GM23248 (cell line): Measurements from ENCODE around the gene WNT10A. TPM values are rescaled to one million over a fixed set of nuclear protein-coding genes. Genes with fewer than 3 reads are reported as not detected.
"Not testable (repeated sequence)": the region's sequence is repeated elsewhere in the genome, so short reads cannot be mapped to it uniquely, and the experiment has no call there.

ENCODE experiments used
- DNase-seq: peaks from one replicate; pipeline ENCODE4 v3.0.0-alpha.2; 2015
- H2AFZ ChIP-seq: fragments of 200-600 bp; sonication (generic); 2 replicates; pipeline ENCODE4 v1.6.1; 2016; ENCODE audit warnings: antibody characterized with exemption
- H3F3A ChIP-seq: fragments of 200-600 bp; sonication (generic); 2 replicates; pipeline ENCODE4 v1.6.1; 2016; ENCODE audit warnings: mild to moderate bottlenecking, antibody characterized with exemption, mixed run types; ENCODE audit not compliant: insufficient read depth
- H3K27ac ChIP-seq: fragments of 200-600 bp; sonication (generic); 2 replicates; pipeline ENCODE4 v1.5.1; 2016; ENCODE audit warnings: mild to moderate bottlenecking
- H3K27me3 ChIP-seq: fragments of 200-600 bp; sonication (generic); replicated peaks from 2 replicates; pipeline ENCODE4 v1.6.1; 2016; ENCODE audit warnings: mild to moderate bottlenecking; ENCODE audit not compliant: insufficient read depth
- H3K36me3 ChIP-seq: fragments of 200-600 bp; sonication (generic); 2 replicates; pipeline ENCODE4 v1.6.1; 2016; ENCODE audit warnings: low read depth, mild to moderate bottlenecking
- H3K4me1 ChIP-seq: fragments of 200-600 bp; sonication (generic); 2 replicates; pipeline ENCODE4 v1.6.1; 2016; ENCODE audit warnings: mild to moderate bottlenecking; ENCODE audit not compliant: insufficient read depth
- H3K4me2 ChIP-seq: fragments of 200-600 bp; sonication (generic); one replicate; pipeline ENCODE4 v1.6.1; 2016; ENCODE audit warnings: mild to moderate bottlenecking; ENCODE audit not compliant: unreplicated experiment
- H3K4me3 ChIP-seq: fragments of 200-600 bp; sonication (generic); 2 replicates; pipeline ENCODE4 v1.5.1; 2016; ENCODE audit warnings: mild to moderate bottlenecking
- H3K79me2 ChIP-seq: fragments of 200-600 bp; sonication (generic); 2 replicates; pipeline ENCODE4 v1.6.1; 2016; ENCODE audit warnings: mild to moderate bottlenecking; ENCODE audit not compliant: insufficient read depth
- H3K9ac ChIP-seq: fragments of 200-600 bp; sonication (generic); 2 replicates; pipeline ENCODE4 v1.6.1; 2016; ENCODE audit warnings: mild to moderate bottlenecking
- H3K9me2 ChIP-seq: fragments of 200-600 bp; sonication (generic); 2 replicates; pipeline ENCODE4 v1.6.1; 2016; ENCODE audit warnings: mixed run types, mild to moderate bottlenecking, moderate library complexity; ENCODE audit not compliant: insufficient read depth
- H3K9me3 ChIP-seq: fragments of 200-600 bp; sonication (generic); one replicate; pipeline ENCODE4 v1.6.1; 2017; ENCODE audit warnings: low read depth
- H4K20me1 ChIP-seq: fragments of 200-600 bp; sonication (generic); 2 replicates; pipeline ENCODE4 v1.6.0; 2016; ENCODE audit not compliant: insufficient read depth
- EZH2 ChIP-seq: fragments of 200-600 bp; sonication (generic); IDR thresholded peaks from 2 replicates; pipeline ENCODE4 v1.6.1; 2018; ENCODE audit warnings: antibody characterized with exemption, mild to moderate bottlenecking; ENCODE audit not compliant: insufficient read depth, poor library complexity, severe bottlenecking
- EZH2phosphoT487 ChIP-seq: fragments of 200-600 bp; sonication (generic); IDR thresholded peaks from 2 replicates; pipeline ENCODE4 v1.6.1; 2018; ENCODE audit warnings: antibody characterized with exemption, moderate library complexity, mild to moderate bottlenecking, low read depth; ENCODE audit not compliant: insufficient read depth
- WGBS, 2 experiments: methylation state at CpG; one replicate each; pipeline ENCODE4 v1.1.6; 2015 to 2017; ENCODE audit warnings: low lambda C conversion rate in 2 of 2, low coverage in 1 of 2; ENCODE audit errors: missing lambda C conversion rate in 2 of 2; 5-methylcytosine and 5-hydroxymethylcytosine counted together
- in situ Hi-C: fragments of 300-500 bp; cut with MboI; formaldehyde crosslinking; loops from 2 replicates; pipeline ENCODE4 v1.15.0; 2020
- polyA plus RNA-seq: library from polyadenylated mRNA; unstranded; fragments of >200 nt; fragmentation: Nextera tagmentation; extraction: Ambion mirVana; gene quantifications from 2 replicates; pipeline ENCODE4 v1.2.1, GENCODE V29; 2016
- total RNA-seq: library from RNA; depleted of rRNA; stranded (reverse); fragments of >200 nt; shearing (Covaris generic); gene quantifications from 2 replicates; pipeline ENCODE4 v1.2.3, GENCODE V29; 2014

Gene WNT10A
- total and polyA plus RNA-seq, 2 experiments from 2014 or later, result not detected

GRCh38 chr2:218920504-218920903 lies 39.9 kb downstream of the WNT10A start:
- in situ Hi-C loops, result no loop called here
- H3K4me2 ChIP-seq, result no peak overlapping the region
- no peak overlapping the region for H3K27ac ChIP-seq
- no peaks in the 10 kb centered on the region for H3K4me1 ChIP-seq
- no peak for DNase-seq
- H3K79me2 ChIP-seq, result no peaks in the 10 kb centered on the region
- H3K36me3 ChIP-seq, result no peaks in the 10 kb centered on the region
- no peaks in the 10 kb centered on the region for H3F3A ChIP-seq
- 86 to 91% methylated on average over 1 of the region's 1 CpG for WGBS, 2 experiments
- no peak for TF ChIP-seq EZH2phosphoT487
- no peak for TF ChIP-seq EZH2
- H3K4me3 ChIP-seq, result no peak overlapping the region
- no peak overlapping the region for H2AFZ ChIP-seq
- no peaks in the 10 kb centered on the region for H4K20me1 ChIP-seq
- H3K27me3 ChIP-seq, result peaks cover 15% of the 10 kb centered on the region; the same call in 1 of the 2 replicates
- no peaks in the 10 kb centered on the region for H3K9me3 ChIP-seq
- no peak overlapping the region for H3K9ac ChIP-seq
- H3K9me2 ChIP-seq, result no peaks in the 10 kb centered on the region

GRCh38 chr2:218924757-218925156 lies 44.1 kb downstream of the WNT10A start:
- no peaks in the 10 kb centered on the region for H4K20me1 ChIP-seq
- H3K9ac ChIP-seq, result no peak overlapping the region
- no peaks in the 10 kb centered on the region for H3K9me2 ChIP-seq
- H3F3A ChIP-seq, result no peaks in the 10 kb centered on the region
- H2AFZ ChIP-seq, result no peak overlapping the region
- TF ChIP-seq EZH2phosphoT487, result no peak
- TF ChIP-seq EZH2, result no peak
- no peak for DNase-seq
- H3K36me3 ChIP-seq, result no peaks in the 10 kb centered on the region
- H3K27ac ChIP-seq, result no peak overlapping the region
- no peak overlapping the region for H3K4me2 ChIP-seq
- peaks cover 28% of the 10 kb centered on the region for H3K27me3 ChIP-seq
- in situ Hi-C loops, result no loop called here
- H3K79me2 ChIP-seq, result no peaks in the 10 kb centered on the region
- H3K9me3 ChIP-seq, result no peaks in the 10 kb centered on the region
- no peak overlapping the region for H3K4me3 ChIP-seq
- no peaks in the 10 kb centered on the region for H3K4me1 ChIP-seq
- WGBS, 2 experiments, result 58 to 71% methylated on average over 2 of the region's 2 CpGs

- no peak for TF ChIP-seq EZH2phosphoT487
- TF ChIP-seq EZH2, result no peak
- H3K9me3 ChIP-seq, result no peaks in the 10 kb centered on the region
- H3K27me3 ChIP-seq, result peaks cover 23% of the 10 kb centered on the region
- H3K4me3 ChIP-seq, result no peak overlapping the region
- H3K9me2 ChIP-seq, result no peaks in the 10 kb centered on the region
- no peak overlapping the region for H3K9ac ChIP-seq
- no peaks in the 10 kb centered on the region for H4K20me1 ChIP-seq
- WGBS, 2 experiments, result 28 to 37% methylated on average over 2 of the region's 2 CpGs
- in situ Hi-C loops, result no loop called here
- H3K36me3 ChIP-seq, result no peaks in the 10 kb centered on the region
- H3K4me2 ChIP-seq, result no peak overlapping the region
- no peak for DNase-seq
- no peak overlapping the region for H3K27ac ChIP-seq
- H3K4me1 ChIP-seq, result no peaks in the 10 kb centered on the region
- no peaks in the 10 kb centered on the region for H3K79me2 ChIP-seq
- H3F3A ChIP-seq, result no peaks in the 10 kb centered on the region
- no peak overlapping the region for H2AFZ ChIP-seq
These were observed 44.8 kb downstream of the WNT10A start for GRCh38 chr2:218925434-218925833.

- Histone ChIP-seq H3K4me1 (no peaks in the 10 kb centered on the region), H3K4me3 (no peak overlapping the region), H3K9me2 (no peaks in the 10 kb centered on the region), H3K36me3 (no peaks in the 10 kb centered on the region), H4K20me1 (no peaks in the 10 kb centered on the region), H3F3A (no peaks in the 10 kb centered on the region), H3K4me2 (no peak overlapping the region), H3K9ac (no peak overlapping the region), H3K27ac (no peak overlapping the region), H2AFZ (no peak overlapping the region), H3K79me2 (no peaks in the 10 kb centered on the region), H3K9me3 (no peaks in the 10 kb centered on the region), H3K27me3 (peaks cover 23% of the 10 kb centered on the region)
- 50 to 58% methylated on average over 2 of the region's 2 CpGs for WGBS, 2 experiments
- no peak for TF ChIP-seq EZH2phosphoT487
- no peak for TF ChIP-seq EZH2
- in situ Hi-C loops, result no loop called here
- DNase-seq, result no peak
These were observed 46.8 kb downstream of the WNT10A start for GRCh38 chr2:218927422-218927821.

GRCh38 chr2:218927876-218928275 lies 47.2 kb downstream of the WNT10A start:
- Histone ChIP-seq H3K4me1 (no peaks in the 10 kb centered on the region), H3K36me3 (no peaks in the 10 kb centered on the region), H3K4me2 (no peak overlapping the region), H3K4me3 (no peak overlapping the region), H3K27ac (no peak overlapping the region), H3K9me2 (no peaks in the 10 kb centered on the region), H3K9ac (no peak overlapping the region), H2AFZ (no peak overlapping the region), H3F3A (no peaks in the 10 kb centered on the region), H3K79me2 (no peaks in the 10 kb centered on the region), H4K20me1 (no peaks in the 10 kb centered on the region), H3K9me3 (no peaks in the 10 kb centered on the region), H3K27me3 (peaks cover 23% of the 10 kb centered on the region)
- TF ChIP-seq EZH2phosphoT487 (no peak), EZH2 (no peak)
- WGBS, 2 experiments, result 34 to 40% methylated on average over 4 of the region's 4 CpGs
- DNase-seq, result no peak
- in situ Hi-C loops, result no loop called here

- 72% methylated on average over 3 to 10 of the region's 10 CpGs for WGBS, 2 experiments
- H3K36me3 ChIP-seq, H3K27ac ChIP-seq, H3K79me2 ChIP-seq, H3K4me1 ChIP-seq, in situ Hi-C loops, H3K9me2 ChIP-seq, H3F3A ChIP-seq, H3K9ac ChIP-seq, H3K9me3 ChIP-seq, H3K4me3 ChIP-seq, H4K20me1 ChIP-seq, DNase-seq, H3K4me2 ChIP-seq, H2AFZ ChIP-seq: not testable (repeated sequence)
- H3K27me3 ChIP-seq, result peaks cover 32% of the 10 kb centered on the region
These were observed 49.8 kb downstream of the WNT10A start for GRCh38 chr2:218930488-218930887.

- H3K27me3 ChIP-seq, result peaks cover 37% of the 10 kb centered on the region
- H3K27ac ChIP-seq, H3K9me2 ChIP-seq, H4K20me1 ChIP-seq, H3K79me2 ChIP-seq, H2AFZ ChIP-seq, H3K9me3 ChIP-seq, H3K4me3 ChIP-seq, H3K4me2 ChIP-seq, H3K9ac ChIP-seq, H3K36me3 ChIP-seq, in situ Hi-C loops, H3F3A ChIP-seq, H3K4me1 ChIP-seq, DNase-seq: not testable (repeated sequence)
- 74 to 79% methylated on average over 6 to 12 of the region's 25 CpGs for WGBS, 2 experiments
These were observed 51.1 kb downstream of the WNT10A start for GRCh38 chr2:218931751-218932150.
